ENCODE results near the gene SLC38A2.

DNA sequence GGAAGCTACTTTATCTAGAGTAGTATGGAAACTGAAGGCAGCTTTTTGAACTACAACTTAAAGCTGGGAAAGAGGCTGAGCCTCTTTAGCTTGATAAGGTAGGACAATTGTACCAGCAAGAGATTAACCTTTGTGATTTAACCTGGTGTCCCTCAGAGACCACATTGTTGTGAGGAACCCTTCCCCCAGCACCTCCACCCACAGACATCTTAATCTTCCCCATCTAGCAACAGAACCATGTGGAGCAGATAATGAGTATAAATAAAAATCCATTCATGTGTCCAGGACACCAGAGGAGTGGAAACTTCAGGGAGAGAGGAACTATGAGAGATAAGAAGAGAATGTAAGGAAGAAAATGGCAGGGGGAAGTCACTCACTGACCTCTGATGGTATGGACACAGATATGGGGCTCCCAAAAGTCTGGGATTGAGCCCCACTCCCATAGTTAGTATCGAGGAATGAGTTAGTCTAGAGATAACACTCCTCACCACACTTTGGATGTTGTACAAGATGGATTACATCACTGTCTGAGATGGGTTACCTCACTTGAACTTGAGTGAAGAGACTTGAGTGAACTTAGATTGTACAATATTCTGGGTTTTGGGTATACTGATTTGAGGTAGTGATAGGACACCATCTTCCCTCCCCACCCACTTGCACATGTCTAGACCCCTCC, 33.9 kb upstream of the SLC38A2 start:
- TF ChIP-seq, protein P1, sequence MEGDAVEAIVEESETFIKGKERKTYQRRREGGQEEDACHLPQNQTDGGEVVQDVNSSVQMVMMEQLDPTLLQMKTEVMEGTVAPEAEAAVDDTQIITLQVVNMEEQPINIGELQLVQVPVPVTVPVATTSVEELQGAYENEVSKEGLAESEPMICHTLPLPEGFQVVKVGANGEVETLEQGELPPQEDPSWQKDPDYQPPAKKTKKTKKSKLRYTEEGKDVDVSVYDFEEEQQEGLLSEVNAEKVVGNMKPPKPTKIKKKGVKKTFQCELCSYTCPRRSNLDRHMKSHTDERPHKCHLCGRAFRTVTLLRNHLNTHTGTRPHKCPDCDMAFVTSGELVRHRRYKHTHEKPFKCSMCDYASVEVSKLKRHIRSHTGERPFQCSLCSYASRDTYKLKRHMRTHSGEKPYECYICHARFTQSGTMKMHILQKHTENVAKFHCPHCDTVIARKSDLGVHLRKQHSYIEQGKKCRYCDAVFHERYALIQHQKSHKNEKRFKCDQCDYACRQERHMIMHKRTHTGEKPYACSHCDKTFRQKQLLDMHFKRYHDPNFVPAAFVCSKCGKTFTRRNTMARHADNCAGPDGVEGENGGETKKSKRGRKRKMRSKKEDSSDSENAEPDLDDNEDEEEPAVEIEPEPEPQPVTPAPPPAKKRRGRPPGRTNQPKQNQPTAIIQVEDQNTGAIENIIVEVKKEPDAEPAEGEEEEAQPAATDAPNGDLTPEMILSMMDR (IDR thresholded peaks at IDR 0.05): no peak
- TF ChIP-seq EZH2 (IDR thresholded peaks at IDR 0.05) (no peak), EZH2phosphoT487 (IDR thresholded peaks at IDR 0.05) (no peak)

Data from neural progenitor cell (in vitro differentiated cells).